Prostate gland (tissue), 2 donors: ENCODE data around the gene OIP5. TPM values are rescaled to one million over a fixed set of nuclear protein-coding genes. Genes with fewer than 3 reads are reported as not detected.

Source experiments
- DNase-seq: peaks from one replicate; pipeline ENCODE4 v3.0.0-alpha.2; 2019; ENCODE audit warnings: low spot score
- H3K27ac ChIP-seq, 2 donors: fragments of 200-600 bp; sonication (generic); 2 replicates each; pipeline ENCODE4 v1.5.1; 2017 to 2019
- H3K27me3 ChIP-seq: fragments of 200-600 bp; sonication (generic); replicated peaks from 2 replicates; pipeline ENCODE4 v1.5.1; 2019; ENCODE audit not compliant: insufficient read depth
- H3K36me3 ChIP-seq, 2 donors: fragments of 200-600 bp; sonication (generic); 1 replicate in 1 of 2; 2 replicates in 1 of 2; pipeline versions ENCODE4 v1.5.1 to v1.8.1; 2017 to 2019
- H3K4me1 ChIP-seq: fragments of 200-600 bp; sonication (generic); replicated peaks from 2 replicates; pipeline ENCODE4 v1.5.1; 2019
- H3K4me3 ChIP-seq, 2 donors: fragments of 200-600 bp; sonication (generic); 2 replicates each; pipeline ENCODE4 v1.5.1; 2017 to 2019
- H3K9me3 ChIP-seq: fragments of 200-600 bp; sonication (generic); 2 replicates; pipeline ENCODE4 v1.5.1; 2017
- CTCF ChIP-seq, 4 experiments: fragments of 200-600 bp in 2 of 4; fragments of 450-650 bp in 2 of 4; sonication (generic) in 2 of 4; IDR thresholded peaks; 1 replicate in 3 of 4; 2 replicates in 1 of 4; pipeline ENCODE4 v1.5.1; 2016 to 2019; ENCODE audit warnings: antibody characterized with exemption in 4 of 4, mild to moderate bottlenecking in 2 of 4, moderate library complexity in 2 of 4
- POLR2A ChIP-seq: fragments of 450-650 bp; IDR thresholded peaks from one replicate; pipeline ENCODE4 v1.6.1; 2016; ENCODE audit warnings: antibody characterized with exemption, mild to moderate bottlenecking
- POLR2AphosphoS5 ChIP-seq: sonication (generic); formaldehyde crosslinking; IDR thresholded peaks from one replicate; pipeline ENCODE4 v1.6.1; 2017; ENCODE audit warnings: antibody characterized with exemption
- whole genome bisulfite sequencing: methylation state at CpG from one replicate; pipeline ENCODE4 v1.1.5; 2018; 5-methylcytosine and 5-hydroxymethylcytosine counted together
- intact Hi-C: fragments of 100-400 bp; cut with DNase I; formaldehyde crosslinking; loops from one replicate; pipeline ENCODE4 v1.14.2; 2022
- total RNA-seq, 2 donors: library from RNA; depleted of rRNA; stranded (reverse); fragments of >200 nt; gene quantifications; one replicate each; pipeline ENCODE4 v1.1.0, GENCODE V29; 2016

The OIP5 gene
- 1 to 10 TPM; 1.1 to 4.6 TPM for total RNA-seq

- WGBS = under 1% methylated on average over 51 of the region's 64 CpGs
- intact Hi-C loops = no loop called here
- H3K27me3 ChIP-seq = no peaks in the 10 kb centered on the region
- H3K4me3 ChIP-seq = peak within 1 kb of the TSS; percentile 49 to 77
- peak; percentile 99 for DNase-seq
- H3K36me3 ChIP-seq = no peaks in the 10 kb centered on the region
- H3K4me1 ChIP-seq = no peaks in the 10 kb centered on the region
- H3K9me3 ChIP-seq = no peaks in the 10 kb centered on the region
- H3K27ac ChIP-seq = peak within 1 kb of the TSS; percentile 49 to 68
- TF ChIP-seq POLR2AphosphoS5 (peak; percentile 98), CTCF (IDR thresholded peaks at IDR 0.05) (peak in 3 of 4 experiments; percentile 6 to 81 (median 27)), POLR2A (peak; percentile 64)
Observed at GRCh38 chr15:41332194-41333025, at the start of gene OIP5, which contains the start of gene NUSAP1. Gene OIP5 (minus strand): TSS chr15:41332591. CDS start chr15:41332561, 30 bp downstream. Gene NUSAP1 (plus strand): TSS chr15:41332881. CDS start chr15:41332958, 77 bp downstream.

- H3K36me3 ChIP-seq = no peaks in the 10 kb centered on the region
- TF ChIP-seq CTCF (IDR thresholded peaks at IDR 0.05) = no peak
- TF ChIP-seq POLR2A = no peak
- no peak for TF ChIP-seq POLR2AphosphoS5
- no peak for DNase-seq
- H3K27me3 ChIP-seq = no peaks in the 10 kb centered on the region
- intact Hi-C loops = no loop called here
- H3K9me3 ChIP-seq = no peaks in the 10 kb centered on the region
- WGBS = 91% methylated on average over 4 of the region's 4 CpGs
- H3K4me3 ChIP-seq = no peak overlapping the region
- H3K27ac ChIP-seq = no peak overlapping the region
- H3K4me1 ChIP-seq = no peaks in the 10 kb centered on the region
Observed at GRCh38 chr15:41377978-41378377, 45.6 kb upstream of the OIP5 start.

GRCh38 chr15:41367418-41367817 is 35.0 kb upstream of the OIP5 start:
- Histone ChIP-seq H3K9me3 (no peaks in the 10 kb centered on the region), H3K27ac (no peak overlapping the region), H3K27me3 (no peaks in the 10 kb centered on the region), H3K36me3 (no peaks in the 10 kb centered on the region), H3K4me3 (no peak overlapping the region), H3K4me1 (no peaks in the 10 kb centered on the region)
- TF ChIP-seq CTCF (IDR thresholded peaks at IDR 0.05) = no peak
- no peak for TF ChIP-seq POLR2A
- no peak for TF ChIP-seq POLR2AphosphoS5
- 92% methylated on average over 3 of the region's 3 CpGs for WGBS
- no peak for DNase-seq
- intact Hi-C loops = no loop called here

- WGBS = 87% methylated on average over 10 of the region's 10 CpGs
- TF ChIP-seq CTCF (IDR thresholded peaks at IDR 0.05) (no peak), POLR2A (no peak), POLR2AphosphoS5 (no peak)
Observed at GRCh38 chr15:41354371-41354770, 22.0 kb upstream of the OIP5 start.

More at GRCh38 chr15:41354371-41354770, 22.0 kb upstream of the OIP5 start:
- no peak for DNase-seq
- H3K9me3 ChIP-seq = no peaks in the 10 kb centered on the region
- no peak overlapping the region for H3K4me3 ChIP-seq
- no peaks in the 10 kb centered on the region for H3K27me3 ChIP-seq
- no peak overlapping the region for H3K27ac ChIP-seq
- intact Hi-C loops = no loop called here
- no peaks in the 10 kb centered on the region for H3K36me3 ChIP-seq
- H3K4me1 ChIP-seq = no peaks in the 10 kb centered on the region
